Inferior parietal cortex (tissue), 1 donor: Measurements from ENCODE around the gene ZC3H18.

Experiments
- DNase-seq: peaks from one replicate; pipeline ENCODE4 v3.0.0-alpha.2; 2016; ENCODE audit errors: extremely low spot score

ZC3H18 gene

GRCh38 chr16:88549671-88550245 is 20.4 kb upstream of the ZC3H18 start:
- DNase-seq: no peak

DNA sequence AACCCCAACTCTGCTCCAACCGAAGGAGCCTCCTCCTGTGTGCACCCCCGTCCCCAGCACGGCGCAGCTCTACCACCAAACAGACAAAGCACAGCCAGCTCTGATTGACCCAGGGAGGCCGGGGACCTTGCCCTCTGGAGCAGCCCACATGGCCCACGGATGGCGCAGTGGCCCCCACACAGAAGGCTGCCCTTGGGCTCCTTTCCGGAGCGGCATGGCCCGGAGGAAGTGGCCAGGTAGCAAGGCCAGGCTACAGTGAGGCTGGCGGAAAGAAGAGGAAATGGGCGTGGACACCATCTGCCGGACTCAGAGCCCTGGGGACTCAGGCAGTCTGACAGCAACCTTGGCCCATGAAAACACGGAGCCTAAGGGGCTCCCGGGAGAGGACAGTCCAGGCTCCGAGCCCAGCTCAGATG is 19.9 kb upstream of the ZC3H18 start:
- DNase-seq: no peak

DNA sequence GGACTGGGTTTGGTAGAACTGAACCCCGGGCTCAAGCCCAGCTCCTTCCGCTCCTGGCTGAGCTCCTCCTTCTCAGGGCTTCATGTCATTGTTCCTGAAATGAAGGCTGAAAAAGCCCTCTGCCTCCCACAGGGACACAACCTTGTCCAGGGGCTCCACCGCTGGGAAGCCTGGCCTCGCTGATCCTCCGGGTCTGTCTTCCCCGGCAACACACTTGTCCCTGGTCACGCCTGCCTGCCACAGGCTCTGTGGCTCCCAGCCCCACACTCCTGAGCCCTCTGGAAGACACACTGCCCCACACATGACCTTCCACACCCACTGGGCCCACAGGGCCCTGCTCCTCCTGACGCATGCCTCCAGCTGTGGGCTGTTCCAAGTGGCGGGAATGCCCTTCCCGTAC is 18.0 kb upstream of the ZC3H18 start:
- DNase-seq: no peak

DNA sequence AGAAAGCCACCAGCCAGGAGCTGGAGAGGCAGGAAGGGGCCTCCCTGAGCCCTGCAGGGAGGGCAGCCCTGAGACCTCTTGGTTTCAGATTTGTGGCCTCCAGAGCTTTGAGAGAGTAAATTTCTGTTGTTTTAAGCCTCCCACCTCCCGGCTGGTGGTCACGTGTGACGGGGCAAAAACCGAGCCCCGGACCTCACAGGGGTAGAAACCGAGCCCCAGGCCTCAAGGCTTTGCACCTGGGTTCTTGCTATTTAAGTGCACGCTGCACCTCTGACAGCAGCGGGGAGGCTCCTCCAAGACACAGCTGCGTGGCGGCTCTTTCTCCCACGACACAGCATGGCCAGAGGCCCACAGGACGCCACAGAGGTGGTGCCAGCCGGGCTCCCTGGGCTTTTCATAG is 17.4 kb upstream of the ZC3H18 start:
- DNase-seq: no peak

GRCh38 chr16:88553739-88554138 is 16.5 kb upstream of the ZC3H18 start:
- no peak for DNase-seq

GRCh38 chr16:88554711-88555264 is 15.4 kb upstream of the ZC3H18 start:
- DNase-seq: no peak

DNA sequence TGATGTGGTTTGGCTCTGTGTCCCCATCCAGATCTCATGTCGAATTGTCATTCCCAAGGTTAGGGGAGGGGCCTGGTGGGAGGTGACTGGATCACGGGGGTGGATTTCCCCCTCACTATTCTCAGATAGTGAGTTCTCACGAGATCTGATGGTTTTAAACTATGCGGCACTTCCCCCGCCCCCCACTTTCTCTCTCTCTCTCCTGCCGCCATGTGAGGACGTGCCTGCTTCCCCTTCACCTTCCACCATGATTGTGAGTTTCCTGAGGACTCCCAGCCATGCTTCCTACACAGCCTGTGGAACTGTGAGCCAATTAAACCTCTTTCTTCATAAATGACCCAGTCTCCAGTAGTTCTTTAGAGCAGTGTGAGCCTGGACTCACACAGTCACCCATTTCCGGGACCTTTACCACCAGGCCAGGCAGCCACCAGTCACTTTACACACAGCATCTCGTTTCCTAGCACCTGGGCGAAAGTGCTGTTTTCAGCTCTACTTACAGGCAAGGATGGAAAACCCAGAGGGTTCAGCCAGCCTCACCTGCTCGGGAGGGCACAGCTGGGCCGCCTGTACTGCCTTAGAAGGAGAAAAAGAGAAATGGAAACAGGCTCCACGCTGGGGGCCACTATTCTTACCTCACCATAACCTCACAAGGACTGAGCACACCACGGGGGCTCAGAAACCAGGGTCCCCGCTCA is 13.8 kb upstream of the ZC3H18 start:
- DNase-seq: no peak

DNA sequence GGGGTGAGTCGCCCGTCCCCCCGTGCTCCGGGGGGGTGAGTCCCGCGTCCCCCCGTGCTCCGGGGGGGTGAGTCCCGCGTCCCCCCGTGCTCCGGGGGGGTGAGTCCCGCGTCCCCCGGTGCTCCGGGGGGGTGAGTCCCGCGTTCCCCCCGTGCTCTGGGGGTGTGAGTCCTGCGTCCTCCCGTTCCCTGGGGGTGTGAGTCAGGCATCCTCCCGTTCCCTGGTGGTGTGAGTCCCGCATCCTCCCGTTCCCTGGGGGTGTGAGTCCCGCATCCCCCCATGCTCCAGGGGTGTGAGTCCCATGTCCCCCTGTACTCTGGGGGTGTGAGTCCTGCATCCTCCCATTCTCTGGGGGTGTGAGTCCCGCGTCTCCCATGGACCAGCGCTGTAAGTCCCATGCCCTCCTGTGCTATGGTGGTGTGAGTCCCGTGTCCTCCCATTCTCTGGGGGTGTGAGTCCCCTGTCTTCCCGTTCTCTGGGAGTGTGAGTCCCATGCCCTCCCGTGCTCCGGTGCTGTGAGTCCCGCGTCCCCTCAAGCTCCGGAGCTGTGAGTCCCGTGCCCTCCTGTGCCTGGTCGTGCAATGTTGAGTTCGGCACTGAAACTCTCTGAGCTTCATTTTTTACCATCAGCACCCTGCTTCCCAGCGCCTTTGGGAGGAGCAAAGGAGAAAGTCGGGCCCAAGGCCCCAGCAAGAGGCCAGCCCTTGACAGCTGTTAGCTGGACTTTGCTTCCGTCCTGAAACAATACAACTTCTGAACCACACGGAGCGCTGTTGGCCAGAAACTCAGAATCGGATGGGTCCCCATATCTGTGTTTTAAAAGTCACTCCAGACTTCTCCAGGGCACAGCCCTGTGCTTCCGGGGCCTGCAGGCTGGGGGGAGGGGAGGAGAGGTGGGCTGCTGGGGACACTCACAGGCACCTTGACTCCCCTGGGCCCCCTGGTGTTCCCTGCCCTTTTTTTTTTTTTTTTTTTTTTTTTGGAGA is 11.5 kb upstream of the ZC3H18 start:
- DNase-seq: peak; percentile 45

DNA sequence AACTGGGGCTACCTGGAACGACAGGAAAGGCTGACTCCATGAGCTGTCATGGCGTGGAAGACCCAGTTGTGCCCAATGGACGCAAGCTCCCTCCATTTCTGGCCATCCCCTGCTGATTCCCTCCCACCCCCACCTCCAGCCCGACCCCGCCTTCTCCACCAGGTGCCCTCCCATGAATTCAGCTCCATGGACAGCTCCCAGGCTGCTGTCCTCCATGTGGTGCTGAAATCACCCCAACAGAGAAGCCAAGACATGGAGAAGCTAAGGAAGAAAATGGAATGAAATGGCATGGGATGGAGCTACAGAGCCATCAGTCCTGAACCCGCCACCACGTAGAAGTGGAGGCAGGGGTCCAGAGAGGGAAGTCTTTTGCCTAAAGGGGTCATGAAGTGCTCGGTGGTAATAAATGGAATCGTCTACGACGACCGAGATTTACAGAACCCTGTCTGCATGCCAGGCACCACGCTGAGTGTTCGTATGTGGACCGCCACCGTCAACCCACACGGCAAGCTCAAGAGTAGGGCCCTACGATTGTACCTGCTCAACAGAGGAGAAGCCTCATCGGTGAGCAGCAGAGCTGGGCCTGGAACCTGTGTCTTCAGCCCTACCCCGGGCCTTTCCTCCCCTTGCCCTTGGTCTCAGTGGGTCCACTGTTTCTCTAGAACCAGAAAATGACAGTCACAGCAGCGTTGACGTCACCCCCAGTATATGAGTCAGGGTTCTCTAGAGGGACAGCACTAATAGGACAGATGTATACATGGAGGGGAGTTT is 9.3 kb upstream of the ZC3H18 start:
- no peak for DNase-seq

- peak; percentile 66 for DNase-seq
Observed at GRCh38 chr16:88561485-88562359, 8.5 kb upstream of the ZC3H18 start.

GRCh38 chr16:88566158-88566557 is 4.0 kb upstream of the ZC3H18 start:
- DNase-seq: no peak

DNA sequence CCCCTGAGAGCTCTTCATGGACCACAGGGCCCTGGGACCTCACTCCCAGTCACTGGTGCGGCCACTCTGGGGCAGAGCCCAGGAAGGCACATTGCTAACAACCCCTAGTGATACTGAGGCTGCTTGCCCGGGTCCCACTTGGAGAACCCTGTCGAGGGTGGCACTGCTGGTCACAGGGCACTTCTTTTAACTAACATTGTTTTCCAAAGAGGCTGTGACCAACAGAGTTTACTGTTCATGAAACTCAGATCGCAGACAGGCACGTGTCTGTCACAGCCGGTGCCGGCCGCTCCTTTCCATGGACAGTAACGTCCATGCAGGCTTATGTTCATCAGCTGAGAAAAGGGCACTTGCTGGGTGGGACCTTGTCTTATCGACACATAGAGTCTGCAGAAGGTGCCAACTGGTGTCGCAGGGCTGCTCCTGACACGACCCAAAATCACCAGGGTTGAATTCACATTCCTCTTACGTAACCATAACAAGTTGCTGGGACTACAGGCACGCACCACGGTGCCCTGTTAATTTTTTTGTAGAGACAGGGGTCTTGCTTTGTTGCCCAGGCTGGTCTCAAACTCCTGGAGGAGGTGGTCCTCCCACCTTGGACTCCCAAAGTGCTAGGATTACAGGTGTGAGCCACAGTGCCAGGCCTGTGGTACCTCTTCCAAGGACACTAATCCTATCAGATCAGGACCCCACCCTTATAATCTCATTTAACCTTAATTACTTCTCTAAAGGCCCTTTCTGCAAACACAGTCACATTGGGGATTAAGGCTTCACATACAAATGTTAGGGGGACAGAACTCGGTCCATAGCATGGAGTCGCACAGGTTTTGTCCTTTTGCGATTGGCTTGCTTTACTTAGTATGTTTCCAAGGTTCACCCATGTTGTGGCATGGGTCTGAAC is 1.2 kb upstream of the ZC3H18 start:
- DNase-seq: no peak

DNA sequence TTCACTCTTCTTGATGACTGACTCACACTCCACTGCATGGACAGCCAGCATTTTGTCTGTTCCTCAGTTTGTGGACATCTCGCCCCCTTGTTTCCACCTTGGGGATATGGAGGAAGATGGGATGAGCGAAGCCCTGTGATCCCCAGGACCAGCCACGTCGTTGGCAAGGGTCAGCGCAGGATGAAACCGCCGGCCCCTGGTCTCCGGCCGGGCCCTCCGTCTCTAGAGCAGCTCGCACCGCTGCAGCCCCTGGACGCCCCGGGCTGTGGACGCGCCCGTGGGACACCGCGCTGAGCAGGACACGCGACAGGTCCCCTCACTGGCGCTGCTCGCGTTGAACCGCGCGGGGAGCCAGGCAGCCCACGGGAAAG is 604 bp upstream of the ZC3H18 start:
- no peak for DNase-seq

GRCh38 chr16:88570691-88571092 is 489 bp downstream of the ZC3H18 start:
- DNase-seq: no peak

DNA sequence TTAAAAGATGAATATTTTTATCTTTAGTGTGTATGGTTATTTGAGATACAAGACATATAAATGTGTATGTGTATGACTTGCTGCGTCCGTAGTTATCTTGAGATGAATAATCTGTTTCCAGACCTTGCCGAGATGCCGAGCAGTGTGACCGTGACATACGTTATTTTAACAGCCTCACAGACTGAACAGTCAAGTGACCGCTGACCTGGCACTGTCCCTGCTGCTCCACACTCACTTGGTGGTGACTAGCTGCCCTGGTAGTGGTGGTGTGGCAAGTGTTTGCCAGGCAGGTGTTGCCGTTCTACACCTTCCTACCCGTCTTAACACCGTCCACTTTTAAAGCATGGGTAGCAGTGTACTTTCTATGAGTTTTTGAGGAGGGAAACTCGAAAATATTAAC is 5.0 kb downstream of the ZC3H18 start:
- no peak for DNase-seq

GRCh38 chr16:88576307-88576706 is 6.1 kb downstream of the ZC3H18 start:
- no peak for DNase-seq

DNA sequence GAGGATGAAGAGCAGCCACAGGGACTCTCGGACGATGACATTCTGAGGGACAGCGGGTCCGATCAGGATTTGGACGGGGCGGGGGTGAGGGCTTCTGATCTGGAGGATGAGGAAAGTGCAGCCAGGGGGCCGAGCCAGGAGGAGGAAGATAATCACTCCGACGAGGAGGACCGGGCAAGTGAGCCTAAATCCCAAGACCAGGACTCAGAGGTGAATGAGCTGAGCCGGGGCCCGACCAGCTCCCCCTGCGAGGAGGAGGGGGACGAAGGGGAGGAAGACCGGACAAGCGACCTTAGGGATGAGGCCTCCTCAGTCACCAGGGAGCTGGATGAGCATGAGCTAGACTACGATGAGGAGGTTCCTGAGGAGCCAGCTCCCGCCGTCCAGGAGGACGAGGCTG is 7.0 kb downstream of the ZC3H18 start:
- DNase-seq: no peak

DNA sequence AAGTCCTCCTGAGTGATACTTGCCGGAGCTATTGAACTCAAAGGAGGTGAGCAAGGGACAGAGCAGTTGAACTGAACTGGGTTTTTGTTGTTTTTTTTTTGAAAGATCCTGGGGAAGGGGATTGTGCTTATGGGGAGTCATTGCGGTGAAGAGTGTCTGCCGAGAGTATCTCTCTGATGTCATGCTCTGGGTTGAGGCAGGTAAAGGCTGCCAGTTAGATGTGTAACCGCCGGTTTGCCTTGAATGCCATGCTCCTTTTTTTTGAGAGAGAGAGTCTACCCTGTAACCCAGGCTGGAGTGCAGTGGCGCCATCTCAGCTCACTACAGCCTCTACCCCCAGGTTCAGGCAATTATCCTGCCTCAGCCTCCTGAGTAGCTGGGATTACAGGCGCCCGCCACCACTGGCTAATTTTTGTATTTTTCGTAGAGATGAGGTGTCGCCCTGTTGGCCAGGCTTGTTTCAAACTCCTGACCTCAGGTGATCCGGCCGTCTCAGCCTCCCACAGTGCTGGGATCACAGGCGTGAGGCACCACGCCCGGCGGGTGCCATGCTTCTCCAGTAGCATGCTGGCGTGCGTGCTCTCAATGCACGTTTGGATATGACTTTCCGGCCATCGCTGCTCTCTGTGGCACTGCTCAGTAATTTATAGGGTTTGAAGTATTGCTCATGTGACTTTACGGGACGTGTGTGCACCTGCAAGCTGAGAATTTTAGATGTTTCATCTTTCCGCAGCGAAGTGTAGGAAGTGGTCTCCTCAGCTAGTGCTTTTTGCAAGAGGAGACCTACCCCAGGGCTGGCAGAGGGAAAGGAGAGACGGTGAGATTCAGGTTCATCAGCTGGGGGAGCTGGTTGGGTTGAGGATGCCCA is 8.5 kb downstream of the ZC3H18 start:
- no peak for DNase-seq

GRCh38 chr16:88580371-88580770 is 10.2 kb downstream of the ZC3H18 start:
- DNase-seq: no peak
